Small intestine (tissue), 7 donors: ENCODE data around the gene PTCH2. TPM values are rescaled to one million over a fixed set of nuclear protein-coding genes. Genes with fewer than 3 reads are reported as not detected.
"Not testable (repeated sequence)": the region's sequence is repeated elsewhere in the genome, so short reads cannot be mapped to it uniquely, and the experiment has no call there.

Source experiments
- DNase-seq, 2 donors: peaks; one replicate each; pipeline versions ENCODE4 v3.0.0 to v3.0.0-alpha.2; 2013
- FAIRE-seq: peaks from 2 replicates; lab custom pipeline; 2012; peaks lifted over from hg19 to GRCh38; lab: Jason Lieb, UNC
- H3K27ac ChIP-seq, 3 donors: one replicate each; pipeline ENCODE4 v1.5.1; 2013; ENCODE audit warnings: low read length in 2 of 3, mild to moderate bottlenecking in 2 of 3, control low read depth in 1 of 3, inconsistent platforms in 1 of 3, low read depth in 1 of 3, moderate library complexity in 1 of 3
- H3K27me3 ChIP-seq, 3 donors: one replicate each; pipeline ENCODE4 v1.6.1; 2013; ENCODE audit warnings: low read length in 3 of 3, inconsistent platforms in 1 of 3; ENCODE audit not compliant: control insufficient read depth in 3 of 3, insufficient read depth in 3 of 3
- H3K36me3 ChIP-seq, 3 donors: one replicate each; pipeline ENCODE4 v1.6.1; 2013; ENCODE audit warnings: low read length in 3 of 3, inconsistent platforms in 1 of 3, low read depth in 1 of 3, mild to moderate bottlenecking in 1 of 3, moderate library complexity in 1 of 3; ENCODE audit not compliant: control insufficient read depth in 3 of 3, insufficient read depth in 2 of 3
- H3K4me1 ChIP-seq, 3 donors: one replicate each; pipeline ENCODE4 v1.6.1; 2013; ENCODE audit warnings: low read length in 2 of 3, inconsistent platforms in 1 of 3, low read depth in 1 of 3, mild to moderate bottlenecking in 1 of 3, moderate library complexity in 1 of 3; ENCODE audit not compliant: control insufficient read depth in 3 of 3, insufficient read depth in 2 of 3
- H3K4me3 ChIP-seq, 3 donors: one replicate each; pipeline ENCODE4 v1.5.1; 2013; ENCODE audit warnings: low read length in 3 of 3, control low read depth in 1 of 3, inconsistent platforms in 1 of 3, low read depth in 1 of 3, mild to moderate bottlenecking in 1 of 3, moderate library complexity in 1 of 3
- H3K9me3 ChIP-seq, 2 donors: one replicate each; pipeline ENCODE4 v1.6.1; 2013; ENCODE audit warnings: low read depth in 1 of 2, low read length in 1 of 2; ENCODE audit not compliant: control insufficient read depth in 2 of 2, insufficient read depth in 1 of 2
- WGBS, 3 donors: extraction: QIAGEN DNeasy Blood & Tissue Kit; methylation state at CpG; one replicate each; pipeline ENCODE4 v1.1.7; 2013; 5-methylcytosine and 5-hydroxymethylcytosine counted together
- polyA plus RNA-seq, 4 donors: library from polyadenylated mRNA; stranded (reverse) in 3 of 4; unstranded in 1 of 4; fragments of 200-250 nt in 3 of 4; fragments of 120-200 nt in 1 of 4; gene quantifications; one replicate each; pipeline versions ENCODE4 v1.2.1 to v1.2.3, GENCODE V29; 2013
- donor health status: healthy with polysubstance abuse.
- donor health status: control.
- donor health status: control.
- donor health status: Bipolar disorder and iron deficiency.
- donor health status: healthy.

Gene PTCH2
- polyA plus RNA-seq, 4 donors = 0.27 to 3.2 (median 0.36) TPM

DNA sequence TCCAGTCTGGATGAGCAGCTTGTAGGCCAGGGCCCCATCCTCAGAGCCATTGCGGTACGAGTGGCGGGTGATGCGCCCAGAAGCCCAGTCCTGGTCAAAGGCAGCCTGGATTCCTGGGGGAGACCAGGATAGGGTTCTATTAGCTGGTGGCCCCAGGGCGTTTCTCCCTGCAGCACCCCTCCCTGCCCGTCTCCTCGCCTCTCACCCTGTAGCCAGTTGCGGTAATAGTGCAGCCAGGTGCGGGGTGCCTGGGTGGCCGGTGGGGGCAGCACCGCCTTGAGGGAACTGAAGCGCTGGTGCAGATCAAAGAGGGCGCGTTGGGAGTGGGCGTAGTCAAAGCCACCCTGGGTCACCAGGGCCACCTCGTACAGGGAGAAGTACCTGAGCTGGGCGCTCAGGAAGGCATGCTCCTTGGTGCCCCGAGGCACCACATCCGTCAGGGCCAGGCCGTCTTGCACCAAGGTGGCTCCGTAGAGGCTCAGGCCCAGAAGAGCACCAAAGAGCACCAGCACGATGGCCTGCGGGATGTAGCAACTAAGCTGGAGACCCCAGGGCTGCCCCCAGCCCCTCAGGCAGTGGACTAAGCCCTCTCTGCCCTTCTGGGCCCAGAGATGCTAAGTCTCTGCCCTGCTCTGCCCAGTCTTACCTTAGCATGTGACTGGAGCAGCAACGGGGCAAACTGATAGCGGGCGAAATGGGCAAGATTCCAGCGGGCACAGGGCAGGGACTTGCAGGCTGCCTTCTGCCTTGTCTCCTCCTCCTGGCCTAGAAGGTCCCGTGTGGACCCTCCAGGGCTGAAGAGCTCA, 15.7 kb downstream of the PTCH2 start:
- Histone ChIP-seq H3K4me1 (peaks cover 0 to 36% (median 2%) of the 10 kb centered on the region in 3 donors), H3K36me3 (peaks cover 0 to 47% (median 0%) of the 10 kb centered on the region in 3 donors), H3K27ac (peak overlapping the region in 1 of 3 donors; percentile 89), H3K4me3 (no peak overlapping the region), H3K27me3 (no peaks in the 10 kb centered on the region), H3K9me3 (no peaks in the 10 kb centered on the region)
- peak in 1 of 2 donors; percentile 56 for DNase-seq
- FAIRE-seq = no peak
- WGBS, 3 donors = 58 to 83% (median 65%) methylated on average over 26 to 28 of the region's 28 CpGs

DNA sequence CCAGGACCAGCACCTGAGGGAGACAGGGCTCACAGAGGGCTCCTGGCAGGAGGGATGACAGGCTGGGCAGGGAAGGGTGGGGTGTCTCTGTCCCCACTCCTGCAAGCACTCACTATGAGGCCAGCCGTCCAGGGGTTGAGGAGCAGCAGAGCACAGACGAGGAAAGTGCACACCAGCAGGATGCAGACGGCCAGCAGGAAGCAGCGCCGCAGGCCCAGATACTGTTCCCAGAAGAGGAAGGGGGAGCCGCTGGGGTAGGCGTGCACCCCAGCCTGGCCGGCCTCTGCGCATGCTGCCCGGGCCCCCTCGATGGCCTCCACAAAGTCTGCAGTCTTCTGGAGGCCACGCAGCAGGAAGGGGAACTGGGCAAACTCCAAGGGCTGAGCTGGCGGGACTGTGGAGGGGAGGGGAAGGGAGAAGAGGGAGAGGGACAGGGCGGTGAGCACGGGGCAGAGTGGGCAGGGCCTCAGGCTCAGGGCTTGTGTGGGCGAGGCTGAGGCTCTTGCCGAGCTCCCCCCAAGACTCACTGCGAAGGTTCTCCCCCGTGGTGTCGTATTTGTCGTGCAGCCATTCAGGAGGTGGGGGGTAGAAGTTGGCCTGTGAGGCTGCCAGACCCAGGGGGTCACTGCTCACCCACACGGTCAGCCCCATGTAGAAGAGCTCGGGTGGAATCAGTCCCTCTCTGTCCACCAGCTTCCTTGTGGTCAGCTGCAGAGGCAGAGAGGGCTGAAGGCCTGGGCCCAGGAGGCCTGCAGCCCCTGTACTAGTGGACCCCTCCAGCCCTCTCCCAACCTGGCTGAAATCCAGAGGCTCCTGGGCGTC, 16.5 kb downstream of the PTCH2 start:
- Histone ChIP-seq H3K4me3 (peak overlapping the region in 1 of 3 donors; percentile 5), H3K36me3 (peaks cover 0 to 42% (median 0%) of the 10 kb centered on the region in 3 donors), H3K27ac (peak overlapping the region in 1 of 3 donors; percentile 89), H3K4me1 (peaks cover 0 to 32% (median 2%) of the 10 kb centered on the region in 3 donors), H3K9me3 (no peaks in the 10 kb centered on the region), H3K27me3 (no peaks in the 10 kb centered on the region)
- FAIRE-seq (no peak), DNase-seq (peak; percentile 57 to 94)
- 34 to 45% (median 41%) methylated on average over 18 to 24 of the region's 24 CpGs for WGBS, 3 donors

DNA sequence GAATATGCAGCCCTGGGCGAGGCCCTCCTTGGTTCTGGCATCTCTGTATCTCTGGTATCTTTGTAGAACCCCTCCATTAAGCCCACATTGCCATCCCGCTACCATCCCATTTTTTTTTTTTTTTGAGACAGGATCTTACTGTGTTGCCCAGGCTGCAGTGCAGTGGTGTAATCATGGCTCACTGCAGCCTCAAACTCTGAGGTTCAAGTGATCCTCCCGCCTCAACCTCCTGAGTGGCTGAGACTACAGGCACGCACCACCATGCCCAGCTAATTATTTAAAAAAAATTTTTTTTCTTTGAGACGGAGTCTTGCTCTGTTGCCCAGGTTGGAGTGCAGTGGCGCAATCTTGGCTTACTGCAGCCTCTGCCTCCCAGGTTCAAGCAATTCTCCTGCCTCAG, 18.7 kb downstream of the PTCH2 start:
- not testable (repeated sequence) for H3K27me3 ChIP-seq, H3K27ac ChIP-seq, FAIRE-seq, H3K4me3 ChIP-seq, H3K9me3 ChIP-seq, DNase-seq
- Histone ChIP-seq H3K4me1 (peaks cover 0 to 38% (median 2%) of the 10 kb centered on the region in 3 donors), H3K36me3 (peaks cover 0 to 37% (median 0%) of the 10 kb centered on the region in 3 donors)
- 91 to 96% (median 95%) methylated on average over 6 of the region's 6 CpGs for WGBS, 3 donors

DNA sequence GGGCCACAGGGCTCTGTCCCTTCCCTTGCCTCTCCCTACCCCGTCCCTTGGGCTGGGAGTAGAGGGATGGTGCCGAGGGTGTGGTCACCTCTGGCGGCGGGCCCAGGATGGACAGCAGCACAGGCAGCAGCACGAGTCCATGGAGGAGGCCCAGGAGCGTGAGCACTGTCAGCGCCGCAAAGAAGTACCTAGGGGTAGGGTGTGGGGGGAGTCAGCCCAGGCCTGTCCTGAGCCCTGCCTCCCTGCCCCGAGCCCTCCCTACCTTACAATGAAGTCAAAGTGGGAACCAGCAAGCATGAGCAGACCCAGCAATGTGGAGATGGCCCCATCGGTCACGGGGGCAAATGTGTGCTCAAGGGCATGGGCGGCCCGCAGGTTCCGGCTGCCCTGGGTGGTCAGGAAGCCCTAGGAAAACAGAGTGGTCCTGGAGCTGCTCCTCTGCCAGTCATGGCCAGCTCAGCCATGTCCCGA, 20.0 kb downstream of the PTCH2 start:
- H3K27me3 ChIP-seq = no peaks in the 10 kb centered on the region
- DNase-seq (no peak), FAIRE-seq (no peak)
- H3K36me3 ChIP-seq = peaks cover 0 to 29% (median 0%) of the 10 kb centered on the region in 3 donors
- H3K4me3 ChIP-seq = no peak overlapping the region
- H3K4me1 ChIP-seq = peaks cover 0 to 43% (median 2%) of the 10 kb centered on the region in 3 donors
- H3K9me3 ChIP-seq = no peaks in the 10 kb centered on the region
- no peak overlapping the region for H3K27ac ChIP-seq
- 78 to 85% (median 82%) methylated on average over 14 to 15 of the region's 15 CpGs for WGBS, 3 donors

DNA sequence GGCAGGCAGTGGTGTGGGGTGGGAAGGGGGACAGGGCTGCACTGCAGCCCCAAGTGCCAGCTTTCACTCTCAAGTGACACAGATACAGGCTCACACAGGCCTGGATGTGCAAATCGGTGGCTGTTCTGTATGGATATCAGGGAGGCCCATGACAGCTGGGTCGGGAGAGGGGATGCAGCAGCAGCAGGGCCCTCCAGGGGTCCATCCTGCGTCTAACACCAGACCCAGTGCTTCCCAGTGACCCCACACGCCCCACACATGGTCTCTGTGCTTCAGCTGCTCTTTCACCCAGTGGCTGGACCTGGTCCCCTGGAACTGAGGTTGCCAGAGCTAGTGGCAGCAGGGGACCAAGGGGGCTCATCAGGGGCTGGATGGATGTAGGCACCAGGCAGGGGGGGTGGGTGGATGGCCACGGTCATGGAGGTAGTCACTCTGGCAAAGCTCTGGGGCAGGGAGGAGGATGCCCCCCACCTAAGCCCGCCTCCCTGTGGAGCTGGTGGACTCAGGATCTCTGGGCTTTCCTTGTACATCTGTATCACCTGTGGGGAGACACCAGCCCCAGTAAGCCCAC, 20.8 kb downstream of the PTCH2 start:
- DNase-seq = no peak
- 90 to 94% (median 92%) methylated on average over 6 of the region's 6 CpGs for WGBS, 3 donors
- peaks cover 0 to 42% (median 2%) of the 10 kb centered on the region in 3 donors for H3K4me1 ChIP-seq
- no peak overlapping the region for H3K4me3 ChIP-seq
- H3K27ac ChIP-seq = no peak overlapping the region
- no peak for FAIRE-seq
- H3K27me3 ChIP-seq = no peaks in the 10 kb centered on the region
- no peaks in the 10 kb centered on the region for H3K9me3 ChIP-seq
- peaks cover 0 to 22% (median 0%) of the 10 kb centered on the region in 3 donors for H3K36me3 ChIP-seq

DNA sequence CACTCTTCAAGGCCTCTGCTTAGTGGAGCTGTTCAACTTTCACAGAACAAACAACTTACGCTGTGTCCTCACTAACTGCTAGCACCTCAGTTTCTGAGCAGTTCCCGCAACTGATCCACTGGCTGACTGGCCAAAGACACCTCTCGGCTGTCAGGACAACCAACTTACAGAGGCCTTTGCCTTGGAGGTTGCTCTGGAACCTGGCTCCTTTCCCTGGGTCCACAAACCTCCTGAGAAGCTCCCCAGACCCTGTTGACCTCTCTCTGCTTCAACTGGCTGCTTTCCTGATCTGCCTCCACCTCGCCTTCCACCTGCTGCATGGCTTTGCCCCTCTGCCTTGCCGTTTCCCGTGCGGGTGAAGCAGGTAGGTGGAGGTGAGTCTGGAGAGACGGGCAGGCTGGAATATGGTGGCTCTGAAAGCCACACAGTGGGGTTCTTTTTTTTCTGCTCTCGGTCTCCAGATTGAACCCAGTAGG, 21.8 kb downstream of the PTCH2 start:
- Histone ChIP-seq H3K4me3 (peak overlapping the region in 1 of 3 donors; percentile 73), H3K4me1 (peaks cover 0 to 32% (median 0%) of the 10 kb centered on the region in 3 donors), H3K36me3 (peaks cover 0 to 15% (median 0%) of the 10 kb centered on the region in 3 donors), H3K27ac (peak overlapping the region in 1 of 3 donors; percentile 93), H3K9me3 (no peaks in the 10 kb centered on the region), H3K27me3 (no peaks in the 10 kb centered on the region)
- DNase-seq (no peak), FAIRE-seq (no peak)
- 67 to 87% (median 77%) methylated on average over 9 of the region's 9 CpGs for WGBS, 3 donors

DNA sequence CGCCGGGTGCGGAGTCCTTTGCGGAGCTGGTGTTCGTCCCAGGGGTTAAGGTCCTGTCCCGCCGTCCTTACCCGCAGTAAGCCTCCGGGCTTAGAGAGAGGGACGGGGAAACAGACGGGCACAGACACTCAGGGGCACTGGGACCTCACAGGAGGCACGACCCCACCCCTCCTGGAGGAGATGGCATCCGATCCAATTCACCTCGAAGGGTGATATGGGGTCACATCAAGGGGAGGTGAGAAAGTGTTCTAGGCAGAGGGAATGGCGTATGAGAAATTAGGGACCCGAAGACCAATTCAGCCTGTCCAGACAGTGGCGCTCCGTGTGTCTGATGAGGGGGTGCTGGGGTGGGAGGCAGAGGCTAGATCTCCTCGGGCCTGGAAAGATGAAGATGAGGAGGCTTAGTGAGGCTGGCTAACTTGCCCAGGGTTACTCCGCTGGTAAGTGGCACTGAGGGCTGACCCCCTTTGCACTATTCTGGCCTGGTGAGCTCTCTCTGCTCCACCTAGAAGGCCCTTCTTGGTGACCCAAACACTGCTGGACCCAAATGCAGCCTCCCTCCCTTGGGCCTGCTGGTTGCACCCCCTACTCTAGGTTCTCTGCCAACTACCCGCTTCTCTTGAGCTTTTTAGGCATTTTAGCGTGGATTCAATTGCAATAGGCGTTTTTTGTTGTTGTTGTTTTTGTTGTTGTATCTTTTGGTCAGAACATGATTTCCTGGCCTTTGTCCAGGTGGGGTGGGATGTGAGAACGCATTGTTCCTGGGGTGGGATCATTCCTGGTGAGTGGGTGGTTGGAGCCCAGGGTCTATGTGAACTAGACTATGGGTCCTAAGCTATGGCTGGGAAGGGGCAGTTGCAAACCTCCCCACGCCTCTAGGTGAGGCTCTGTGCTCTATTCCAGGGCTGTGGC, 22.5 kb downstream of the PTCH2 start:
- Histone ChIP-seq H3K27ac (peak overlapping the region; percentile 93 to 99 (median 93)), H3K9me3 (no peaks in the 10 kb centered on the region), H3K4me1 (peaks cover 0 to 25% (median 0%) of the 10 kb centered on the region in 3 donors), H3K4me3 (peak overlapping the region; percentile 49 to 73 (median 54)), H3K36me3 (peaks cover 0 to 17% (median 0%) of the 10 kb centered on the region in 3 donors), H3K27me3 (no peaks in the 10 kb centered on the region)
- FAIRE-seq (no peak), DNase-seq (peak in 1 of 2 donors; percentile 15)
- WGBS, 3 donors = 21 to 25% (median 25%) methylated on average over 25 of the region's 25 CpGs
